HT1080 (cell line): Measurements from ENCODE around the gene PDCD11. TPM values are rescaled to one million over a fixed set of nuclear protein-coding genes. Genes with fewer than 3 reads are reported as not detected.
"Not testable (repeated sequence)": the region's sequence is repeated elsewhere in the genome, so short reads cannot be mapped to it uniquely, and the experiment has no call there.

Experiments
- DNase-seq: peaks from one replicate; pipeline ENCODE4 v3.0.0-alpha.2; 2015; ENCODE audit warnings: low read depth
- total RNA-seq: library from RNA; depleted of rRNA; stranded (reverse); fragments of >200 nt; shearing (Covaris generic); gene quantifications from 2 replicates; pipeline ENCODE4 v1.2.3, GENCODE V29; 2014

The PDCD11 gene
- total RNA-seq, 1 experiment from 2014 or later, result 86.0 TPM

- DNase-seq, result no peak
Observed at GRCh38 chr10:103472005-103472404, 75.6 kb downstream of the PDCD11 start.

- DNase-seq, result no peak
Observed at GRCh38 chr10:103473261-103473671, 76.8 kb downstream of the PDCD11 start.

- DNase-seq, result no peak
Observed at GRCh38 chr10:103474077-103474476, 77.7 kb downstream of the PDCD11 start.

GRCh38 chr10:103475437-103475836 lies 79.0 kb downstream of the PDCD11 start:
- no peak for DNase-seq

- no peak for DNase-seq
Observed at GRCh38 chr10:103476046-103476768, 79.8 kb downstream of the PDCD11 start.

- no peak for DNase-seq
Observed at GRCh38 chr10:103478671-103479070, 82.2 kb downstream of the PDCD11 start.

- peak; percentile 60 for DNase-seq
Observed at GRCh38 chr10:103479135-103479534, 82.7 kb downstream of the PDCD11 start, which contains the start of gene CALHM3. CALHM3 (minus strand) TSS chr10:103479240; CDS start chr10:103479032, 208 bp downstream.

GRCh38 chr10:103480521-103480920 lies 84.1 kb downstream of the PDCD11 start:
- peak; percentile 25 for DNase-seq

GRCh38 chr10:103481974-103482531 lies 85.6 kb downstream of the PDCD11 start:
- DNase-seq, result peak; percentile 63

GRCh38 chr10:103486635-103487409 lies 90.4 kb downstream of the PDCD11 start:
- not testable (repeated sequence) for DNase-seq

GRCh38 chr10:103487410-103487708 lies 90.9 kb downstream of the PDCD11 start:
- no peak for DNase-seq

GRCh38 chr10:103490986-103491314 lies 94.5 kb downstream of the PDCD11 start:
- DNase-seq, result no peak

GRCh38 chr10:103491729-103492364 lies 95.4 kb downstream of the PDCD11 start:
- DNase-seq, result peak; percentile 93

GRCh38 chr10:103492655-103493261 lies 96.3 kb downstream of the PDCD11 start:
- no peak for DNase-seq

- no peak for DNase-seq
Observed at GRCh38 chr10:103493362-103493915, 97.0 kb downstream of the PDCD11 start, which contains the start of gene NEURL1. NEURL1 (plus strand) TSS chr10:103493705; CDS start chr10:103494388, 683 bp downstream.

GRCh38 chr10:103493916-103494877 lies 97.8 kb downstream of the PDCD11 start:
- DNase-seq, result no peak

- no peak for DNase-seq
Observed at GRCh38 chr10:103495321-103495720, 98.9 kb downstream of the PDCD11 start.
